GM18951 (cell line): ENCODE measurements around the gene C22orf31.

Experiments
- POLR2A ChIP-seq: IDR thresholded peaks from 4 replicates; pipeline ENCODE4 v1.6.1; 2011; ENCODE audit warnings: mild to moderate bottlenecking; ENCODE audit not compliant: insufficient read length, insufficient read depth; ENCODE audit errors: extremely low read depth
- in situ Hi-C: fragments of 300-500 bp; cut with MboI; formaldehyde crosslinking; loops from one replicate; pipeline ENCODE4 v1.12.0; 2022; ENCODE audit warnings: low sequenced_read_pairs, mixed read lengths, inconsistent platforms; ENCODE audit not compliant: unreplicated experiment

C22orf31 gene

DNA sequence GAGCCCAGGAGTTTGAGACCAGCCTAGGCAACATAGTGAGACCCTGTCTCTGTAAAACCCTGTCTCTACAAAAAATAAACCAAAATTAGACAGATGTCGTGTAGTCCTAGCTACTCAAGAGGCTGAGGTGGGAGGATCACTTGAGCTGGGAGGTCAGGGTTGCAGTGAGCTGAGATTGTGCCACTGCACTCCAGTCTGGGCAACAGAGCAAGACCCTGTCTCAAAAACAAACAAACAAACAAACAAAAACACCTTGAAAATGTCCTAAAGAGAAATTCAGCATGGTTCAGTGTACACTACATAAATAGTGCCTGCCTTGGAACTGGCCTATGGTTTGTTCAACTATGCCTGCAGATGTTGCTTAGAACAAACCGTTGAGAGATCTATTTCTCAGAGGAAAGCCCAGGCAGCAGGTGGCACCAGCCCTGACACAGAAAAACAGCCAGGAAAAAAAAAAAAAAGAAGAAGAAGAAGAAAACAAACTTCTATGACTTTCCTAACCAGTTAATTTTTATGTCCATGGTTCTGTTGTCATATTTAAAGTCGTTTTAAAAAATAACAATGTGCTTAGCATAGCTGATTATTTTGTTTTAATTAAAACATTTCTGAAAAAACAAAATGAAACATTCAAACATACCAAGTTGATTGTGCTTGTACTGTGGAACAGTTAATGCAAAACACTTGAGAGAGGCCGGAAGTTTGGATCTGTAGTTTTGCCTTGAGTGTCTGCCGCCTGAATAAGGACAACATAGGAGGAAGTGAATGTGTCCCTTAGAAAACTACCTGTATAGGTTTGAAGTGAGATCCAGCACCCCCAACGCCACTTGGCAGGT is 16.6 kb upstream of the C22orf31 start:
- in situ Hi-C loops: no loop called here

DNA sequence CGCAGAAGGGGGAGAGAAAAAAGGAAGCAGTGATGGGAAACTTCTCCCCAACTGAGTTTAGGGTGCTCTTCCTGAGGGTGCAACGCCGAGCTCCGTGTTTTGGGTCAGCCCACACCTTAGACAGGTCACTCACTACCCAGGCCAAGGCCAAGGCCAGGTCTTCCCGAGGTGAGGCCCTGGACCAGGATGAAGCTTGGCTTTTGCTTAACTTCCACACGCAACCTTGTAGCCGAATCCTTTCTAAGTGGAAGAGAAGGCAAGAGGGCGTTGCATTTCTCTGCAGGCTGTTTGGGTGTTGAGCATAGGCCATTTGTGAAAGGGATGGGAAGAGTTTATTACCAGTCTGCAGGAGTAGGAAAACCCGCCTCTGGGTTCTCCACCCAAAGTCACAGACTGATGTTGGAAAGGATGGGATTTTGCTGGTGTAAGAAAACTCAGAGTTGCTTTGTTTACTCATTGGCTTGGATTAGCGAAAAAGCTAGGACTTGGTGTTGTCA is 12.7 kb upstream of the C22orf31 start:
- no peak for TF ChIP-seq POLR2A
- in situ Hi-C loops: no loop called here

More for the DNA sequence above, 16.6 kb upstream of the C22orf31 start:
- no peak for TF ChIP-seq POLR2A

DNA sequence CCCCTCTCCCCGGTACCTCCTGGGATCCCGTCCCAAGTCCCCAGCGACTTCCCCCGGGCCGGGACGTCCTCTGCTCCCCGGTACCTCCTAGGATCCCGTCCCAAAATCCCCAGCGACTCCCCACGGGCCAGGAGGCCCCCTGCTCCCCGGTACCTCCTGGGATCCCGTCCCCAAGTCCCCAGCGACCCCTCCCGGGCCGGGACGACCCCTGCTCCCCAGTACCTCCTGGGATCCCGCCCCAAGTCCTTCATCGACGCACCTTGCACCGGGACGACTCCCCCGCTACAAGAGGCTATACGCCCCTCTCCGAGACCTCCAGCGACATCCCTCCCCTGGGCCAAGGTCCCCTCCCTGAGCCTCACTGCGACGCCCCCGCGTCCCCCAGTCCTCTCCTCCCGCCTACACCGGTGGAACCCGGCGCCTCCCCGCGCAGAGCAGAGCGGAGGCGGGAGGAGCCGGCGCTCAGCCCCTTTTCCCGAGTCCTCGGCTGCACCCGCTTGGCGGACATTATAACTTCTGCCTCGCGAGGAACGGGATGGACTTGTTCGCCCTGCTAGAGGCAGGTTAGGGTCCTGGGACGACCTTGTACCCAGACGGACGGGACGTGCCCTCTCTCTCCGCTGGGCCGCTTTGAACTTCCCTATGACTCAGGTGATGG is 12.1 kb upstream of the C22orf31 start:
- TF ChIP-seq POLR2A: no peak
- in situ Hi-C loops: no loop called here

GRCh38 chr22:29072979-29073617 is 11.5 kb upstream of the C22orf31 start, which contains the start of gene KREMEN1:
Gene KREMEN1, plus strand, starts transcription at chr22:29073035. Its CDS starts 96 bp downstream, at chr22:29073131.
- in situ Hi-C loops: no loop called here
- no peak for TF ChIP-seq POLR2A

DNA sequence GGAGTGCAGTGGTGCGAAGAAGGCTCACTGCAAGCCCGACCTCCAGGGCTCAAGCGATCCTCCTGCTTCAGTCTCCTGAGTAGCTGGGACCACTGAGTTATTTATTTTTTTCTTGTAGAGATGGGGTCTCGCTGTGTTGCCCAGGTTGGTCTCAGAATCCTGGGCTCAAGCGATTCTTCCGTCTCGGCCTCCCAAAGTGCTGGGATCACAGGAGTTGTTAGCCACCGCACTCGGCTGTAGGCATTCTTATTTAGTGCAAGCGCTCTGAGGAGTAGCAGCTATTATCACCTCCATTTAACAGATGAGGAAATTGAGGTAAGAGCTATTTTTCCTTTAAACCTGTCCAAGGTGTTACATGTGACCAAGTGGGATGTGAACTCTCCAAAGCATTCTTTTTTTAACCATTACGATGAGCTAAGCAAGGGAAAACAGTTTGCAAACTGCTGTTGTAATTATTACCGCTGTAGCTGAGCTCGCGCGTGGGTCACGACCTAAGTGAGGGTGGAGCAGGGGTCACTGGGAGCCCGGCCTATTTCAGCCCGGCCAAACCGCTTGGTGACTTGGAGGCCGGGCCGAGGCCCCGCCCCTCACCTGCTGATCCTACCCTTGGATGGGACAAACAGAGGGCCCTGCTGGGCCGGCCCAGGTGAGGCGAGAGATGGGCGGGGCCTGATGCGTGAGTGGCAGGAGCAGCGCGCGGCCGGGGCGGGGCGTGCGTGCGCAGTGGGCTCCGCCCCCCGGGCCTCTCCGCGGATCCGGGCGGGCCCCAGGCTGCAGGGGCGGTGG is 10.8 kb upstream of the C22orf31 start:
- in situ Hi-C loops: no loop called here
- no peak for TF ChIP-seq POLR2A

DNA sequence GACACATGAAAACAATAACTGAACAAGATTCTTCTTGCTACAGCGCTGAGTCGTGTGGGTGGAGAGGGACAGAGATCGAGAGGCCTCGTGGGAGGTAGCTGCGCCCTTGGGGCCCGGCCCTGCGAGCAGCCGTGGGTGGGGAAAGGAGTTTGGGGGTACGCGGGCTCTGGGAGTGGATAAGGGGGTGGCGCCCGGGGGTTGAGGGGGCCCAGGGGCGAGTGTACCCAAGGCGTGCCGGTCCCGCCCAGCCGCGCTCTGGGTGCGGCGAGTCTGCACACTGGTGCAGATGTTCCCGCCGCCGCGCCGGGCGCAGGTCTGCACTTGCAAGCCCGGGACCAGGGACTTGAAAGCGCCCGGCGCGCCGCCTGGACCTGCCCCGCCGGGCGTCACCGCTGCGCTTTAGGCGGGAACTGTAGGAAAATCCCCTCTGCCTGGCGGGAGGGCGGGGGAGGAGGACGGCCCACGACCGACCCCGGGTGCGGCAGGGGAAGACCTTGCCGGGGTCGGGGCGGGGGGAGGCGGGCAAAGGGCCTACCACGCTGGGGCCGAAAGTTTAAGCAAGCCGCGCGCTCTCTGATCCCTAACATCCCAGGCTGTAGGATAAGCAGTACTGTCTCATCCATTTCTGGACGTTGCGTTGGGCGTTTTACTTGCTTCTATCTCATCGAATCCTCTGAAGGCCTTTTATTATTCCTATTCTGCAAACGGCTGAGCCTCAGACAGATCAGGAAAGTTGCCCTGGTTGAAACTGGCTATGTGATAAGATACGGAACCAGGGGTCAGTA is 9.8 kb upstream of the C22orf31 start:
- in situ Hi-C loops: no loop called here
- peak; percentile 20 for TF ChIP-seq POLR2A

GRCh38 chr22:29070490-29070889 is 8.9 kb upstream of the C22orf31 start:
- no peak for TF ChIP-seq POLR2A
- in situ Hi-C loops: no loop called here

DNA sequence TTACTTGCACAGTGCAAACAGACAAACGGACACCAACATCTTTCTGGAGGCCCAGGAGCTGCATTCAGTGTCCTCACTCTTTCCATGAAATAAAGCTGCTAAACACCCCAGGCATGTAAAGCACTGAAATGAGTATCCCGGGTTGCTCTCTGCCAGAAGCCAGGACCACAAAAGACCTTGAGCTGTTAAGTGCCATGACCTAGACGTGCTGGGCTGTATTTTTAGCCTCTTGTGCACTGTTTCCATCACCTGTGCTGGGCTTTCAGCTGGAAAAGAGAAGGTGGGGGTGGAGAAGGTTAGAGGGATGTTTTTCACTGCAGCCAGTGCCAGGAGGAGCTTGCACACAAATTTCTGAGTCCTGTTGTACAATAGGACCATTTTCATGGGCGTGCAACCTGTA is 7.8 kb upstream of the C22orf31 start:
- no peak for TF ChIP-seq POLR2A
- in situ Hi-C loops: no loop called here

- TF ChIP-seq POLR2A: no peak
- in situ Hi-C loops: no loop called here
Observed at GRCh38 chr22:29065468-29066190, 4.0 kb upstream of the C22orf31 start.

DNA sequence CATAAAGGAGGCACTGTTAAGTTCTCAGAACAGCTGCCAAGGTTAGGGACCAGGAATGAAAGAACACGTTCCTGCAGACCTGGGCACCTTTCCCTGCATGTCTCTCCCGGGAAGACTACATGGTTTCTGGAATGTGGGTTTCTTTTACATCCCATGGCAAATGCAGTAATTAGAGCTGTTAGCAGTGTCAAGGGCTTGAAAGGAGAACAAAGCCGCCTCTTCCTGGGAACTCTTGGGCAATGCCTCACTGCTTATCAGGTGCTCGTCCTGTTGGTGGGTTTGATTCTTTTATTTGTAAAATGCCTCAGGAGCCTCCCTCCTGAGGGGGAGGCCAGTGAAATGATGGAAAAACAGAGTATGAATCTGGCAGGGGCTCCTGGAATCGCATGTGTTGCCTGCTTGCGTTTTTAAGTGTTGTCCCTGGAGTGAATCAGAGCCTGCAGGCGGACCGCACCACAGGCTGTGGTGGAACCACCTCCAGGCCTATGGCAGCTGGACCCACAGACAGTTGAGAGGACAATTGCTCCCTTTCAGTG is 723 bp upstream of the C22orf31 start:
- in situ Hi-C loops: no loop called here
- no peak for TF ChIP-seq POLR2A

- in situ Hi-C loops: no loop called here
- TF ChIP-seq POLR2A: no peak
Observed at GRCh38 chr22:29060931-29061330, 700 bp downstream of the C22orf31 start.
